GM12878 (cell line): ENCODE measurements around the gene SNTA1. TPM values are rescaled to one million over a fixed set of nuclear protein-coding genes. Genes with fewer than 3 reads are reported as not detected.

Experiments used
- ATAC-seq: fragments of 200-7000 bp; cut with Tn5 transposase; 3 replicates; pipeline ENCODE4 v1.9.1; 2020; ENCODE audit warnings: mild to moderate bottlenecking, moderate library complexity
- BruUV-seq: library from RNA; stranded (reverse); fragments of 400-500 nt; replicated peaks from 2 replicates; lab custom pipeline; 2021; lab: Mats Ljungman, UMichigan
- CTCF ChIA-PET: fragments of 300-600 bp; sonication (Branson Sonifier 250); formaldehyde crosslinking; extraction: SDS; loops from one replicate; lab custom pipeline; 2021; ENCODE audit warnings: inconsistent platforms; lab: Yijun Ruan, JAX
- POLR2A ChIA-PET: fragments of 350-600 bp; formaldehyde crosslinking; extraction: SDS; loops from one replicate; lab custom pipeline; 2021; ENCODE audit warnings: inconsistent platforms; lab: Charles Lee
- RAD21 ChIA-PET: fragments of 300-600 bp; sonication (Branson Sonifier 250); formaldehyde crosslinking; loops from one replicate; lab custom pipeline; 2023; ENCODE audit warnings: antibody characterized with exemption; ENCODE audit not compliant: unreplicated experiment; lab: Charles Lee
- SMC1A ChIA-PET: fragments of 300-600 bp; sonication (Branson Sonifier 250); formaldehyde crosslinking; loops from one replicate; lab custom pipeline; 2023; ENCODE audit not compliant: unreplicated experiment, uncharacterized antibody; lab: Charles Lee
- DNase-seq: peaks from one replicate; pipeline ENCODE4 v3.0.0-alpha.2; 2011; ENCODE audit warnings: low read depth, low spot score
- FAIRE-seq: peaks from 3 replicates; lab custom pipeline; 2011; peaks lifted over from hg19 to GRCh38; lab: Jason Lieb, UNC
- H2AFZ ChIP-seq: 2 replicates; pipeline ENCODE4 v1.6.0; 2011; ENCODE audit warnings: low read depth, low read length, control low read depth; ENCODE audit not compliant: control insufficient read depth
- H3K27ac ChIP-seq: 2 replicates; pipeline ENCODE4 v1.5.1; 2011; ENCODE audit warnings: control low read depth; ENCODE audit not compliant: control insufficient read depth, insufficient read depth
- H3K27me3 ChIP-seq, 2 experiments: replicated peaks in 1 of 2; 2 replicates each; pipeline versions ENCODE4 v1.6.0 to v1.6.1; 2011; ENCODE audit warnings: low read length in 1 of 2; ENCODE audit not compliant: control insufficient read depth in 2 of 2, insufficient read depth in 2 of 2
- H3K36me3 ChIP-seq, 2 experiments: 2 replicates each; pipeline ENCODE4 v1.5.1; 2011; ENCODE audit warnings: low read length in 1 of 2; ENCODE audit not compliant: control insufficient read depth in 2 of 2, insufficient read depth in 2 of 2
- H3K4me1 ChIP-seq: 2 replicates; pipeline ENCODE4 v1.6.1; 2011; ENCODE audit warnings: mild to moderate bottlenecking, low read length, moderate library complexity, mixed read lengths; ENCODE audit not compliant: control insufficient read depth, insufficient read depth
- H3K4me2 ChIP-seq: 2 replicates; pipeline ENCODE4 v1.6.0; 2011; ENCODE audit warnings: control low read depth; ENCODE audit not compliant: control insufficient read depth, insufficient read depth
- H3K4me3 ChIP-seq: fragments of 200-600 bp; sonication (generic); 2 replicates; pipeline ENCODE4 v1.5.1; 2016
- H3K79me2 ChIP-seq: 2 replicates; pipeline ENCODE4 v1.6.0; 2011; ENCODE audit warnings: low read length; ENCODE audit not compliant: control insufficient read depth, insufficient read depth
- H3K9ac ChIP-seq: 2 replicates; pipeline ENCODE4 v1.8.0; 2011; ENCODE audit warnings: low read length, control low read depth, mixed read lengths; ENCODE audit not compliant: control insufficient read depth, insufficient read depth
- H3K9me3 ChIP-seq: replicated peaks from 3 replicates; pipeline ENCODE4 v1.5.1; 2011; ENCODE audit warnings: mild to moderate bottlenecking, low read length; ENCODE audit not compliant: control insufficient read depth, insufficient read depth
- H4K20me1 ChIP-seq: 2 replicates; pipeline ENCODE4 v1.6.0; 2011; ENCODE audit not compliant: control insufficient read depth, insufficient read depth
- BCL11A ChIP-seq: IDR thresholded peaks from 2 replicates; pipeline ENCODE4 v1.6.1; 2011; ENCODE audit warnings: low read depth, low read length
- BMI1 ChIP-seq: fragments of 450-650 bp; IDR thresholded peaks from 2 replicates; pipeline ENCODE4 v1.6.1; 2016; ENCODE audit warnings: mild to moderate bottlenecking, moderate library complexity, borderline replicate concordance
- BRCA1 ChIP-seq: IDR thresholded peaks from 2 replicates; pipeline ENCODE4 v1.6.1; 2011; ENCODE audit warnings: low read depth, low read length, improper control_type of control experiment
- CEBPB ChIP-seq, 2 experiments: fragments of 150-350 bp in 1 of 2; IDR thresholded peaks; 2 replicates each; pipeline ENCODE4 v1.6.1; 2012 to 2014; ENCODE audit warnings: low read depth in 2 of 2, low read length in 2 of 2, borderline replicate concordance in 1 of 2, inconsistent platforms in 1 of 2
- ESRRA ChIP-seq: IDR thresholded peaks from 2 replicates; pipeline ENCODE4 v1.6.1; 2012; ENCODE audit warnings: mild to moderate bottlenecking, low read length, improper control_type of control experiment
- GABPA ChIP-seq: IDR thresholded peaks from 2 replicates; pipeline ENCODE4 v1.6.1; 2014; ENCODE audit warnings: antibody characterized with exemption, low read depth, mild to moderate bottlenecking, inconsistent platforms
- JUNB ChIP-seq: IDR thresholded peaks from 2 replicates; pipeline ENCODE4 v1.6.1; 2016; ENCODE audit warnings: antibody characterized with exemption, mild to moderate bottlenecking
- NR2F1 ChIP-seq: fragments of 450-650 bp; conservative IDR thresholded peaks from 2 replicates; pipeline ENCODE4 v1.6.1; 2017; ENCODE audit warnings: mild to moderate bottlenecking
- PML ChIP-seq: IDR thresholded peaks from 2 replicates; pipeline ENCODE4 v1.6.1; 2012; ENCODE audit warnings: low read length, inconsistent platforms
- POLR2A ChIP-seq: IDR thresholded peaks from 2 replicates; pipeline ENCODE4 v1.6.1; 2011; ENCODE audit warnings: low read depth, mild to moderate bottlenecking, low read length
- SMARCA5 ChIP-seq: fragments of 450-650 bp; IDR thresholded peaks from 2 replicates; pipeline ENCODE4 v1.6.1; 2017; ENCODE audit warnings: mild to moderate bottlenecking
- YBX1 ChIP-seq: fragments of 450-650 bp; IDR thresholded peaks from 2 replicates; pipeline ENCODE4 v1.6.1; 2016; ENCODE audit warnings: antibody characterized with exemption
- ZNF384 ChIP-seq: IDR thresholded peaks from 2 replicates; pipeline ENCODE4 v1.6.1; 2012; ENCODE audit warnings: low read depth, mild to moderate bottlenecking, low read length, improper control_type of control experiment, borderline replicate concordance
- WGBS: methylation state at CpG from one replicate; pipeline ENCODE4 v1.1.6; 2016; ENCODE audit warnings: low lambda C conversion rate; ENCODE audit not compliant: insufficient replicate concordance, insufficient coverage; ENCODE audit errors: missing lambda C conversion rate; 5-methylcytosine and 5-hydroxymethylcytosine counted together
- in situ Hi-C: fragments of 300-500 bp; cut with MboI; formaldehyde crosslinking; loops from 9 replicates; pipeline ENCODE4 v1.14.3; 2018; ENCODE audit warnings: mixed read lengths
- intact Hi-C: fragments of 100-400 bp; cut with micrococcal nuclease; formaldehyde crosslinking; loops from one replicate; pipeline ENCODE4 v1.14.2; 2022; ENCODE audit not compliant: unreplicated experiment
- polyA plus RNA-seq, 11 experiments: library from polyadenylated mRNA; depleted of rRNA in 4 of 11; unstranded in 6 of 11; stranded (reverse) in 5 of 11; fragments of >200 nt; fragmentation: Nextera tagmentation in 4 of 11; fragmentation: Illumina TruSeq in 1 of 11; extraction: Ambion mirVana in 4 of 11; extraction: Trizol in 1 of 11; gene quantifications; 1 replicate in 1 of 11; 2 replicates in 10 of 11; pipeline versions ENCODE4 v1.2.1 to v1.2.3, GENCODE V29; 2011 to 2016; ENCODE audit warnings: inconsistent platforms in 2 of 11, missing spikeins in 2 of 11, low read depth in 1 of 11
- total RNA-seq, 4 experiments: library from RNA; depleted of rRNA in 3 of 4; stranded (reverse); fragments of >200 nt in 3 of 4; fragmentation: Illumina TruSeq in 1 of 4; extraction: Trizol in 1 of 4; gene quantifications; 2 replicates each; pipeline versions ENCODE4 v1.2.1 to v1.2.3, GENCODE V29; 2013 to 2021
- TF ChIP-seq, protein P1 (sequence below): IDR thresholded peaks from 2 replicates; pipeline ENCODE4 v1.6.1; 2012; ENCODE audit warnings: low read depth, low read length, improper control_type of control experiment
- TF ChIP-seq, protein P2 (sequence below): IDR thresholded peaks from 2 replicates; pipeline ENCODE4 v1.6.1; 2012; ENCODE audit warnings: improper control_type of control experiment, low read depth, low read length; ENCODE audit not compliant: insufficient replicate concordance

The SNTA1 gene
- total and polyA plus RNA-seq, 10 of the 15 experiments (the other 5 are each of a cell fraction or from before 2014, with no cell fraction given) = 0.26 to 5.1 (median 1.8) TPM

DNA sequence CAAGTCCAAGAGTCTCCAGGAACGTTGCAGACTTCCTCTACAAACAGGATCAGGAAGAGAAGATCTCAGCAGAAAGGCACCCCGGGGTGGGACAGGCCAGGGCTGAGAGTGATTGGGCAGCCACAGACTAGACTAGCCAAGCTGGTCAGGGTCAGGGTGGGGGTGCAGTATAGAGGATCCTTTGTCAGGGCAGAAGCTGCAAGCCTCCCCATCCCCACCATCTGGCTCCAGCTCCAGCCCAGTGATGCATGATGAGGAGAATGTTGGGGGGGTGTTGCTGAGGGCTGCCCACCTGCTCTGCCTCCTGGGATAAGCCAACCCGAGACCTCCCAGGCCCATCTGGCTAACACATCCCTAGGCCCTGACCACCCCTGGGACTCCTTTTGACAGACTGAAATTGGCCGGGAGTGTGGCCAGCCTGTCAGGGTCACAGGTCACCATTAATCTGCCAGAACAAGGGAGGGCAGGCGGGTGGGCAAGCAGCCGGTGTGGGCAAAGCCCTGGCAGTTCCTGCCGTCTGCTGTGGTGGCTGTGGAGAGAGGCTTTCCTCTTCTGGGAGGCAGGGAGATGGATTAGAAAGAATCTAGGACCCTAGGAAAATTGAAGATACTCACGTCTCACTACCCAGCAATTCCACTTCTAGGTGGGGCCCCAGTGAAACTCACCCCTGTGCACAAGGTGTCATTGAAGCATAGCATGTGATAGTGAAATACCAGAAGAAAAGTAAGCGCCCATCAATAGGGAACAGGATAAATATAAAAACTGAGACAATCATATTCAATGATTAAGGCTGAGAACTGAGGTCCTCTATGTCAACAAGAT is 22.1 kb upstream of the SNTA1 start:
- 36% methylated on average over 9 of the region's 9 CpGs for WGBS
- H3K9me3 ChIP-seq = no peaks in the 10 kb centered on the region
- FAIRE-seq = no peak
- no peaks in the 10 kb centered on the region for H3K36me3 ChIP-seq
- H3K4me3 ChIP-seq = no peak overlapping the region
- no TSS peak for BruUV-seq
- TF ChIP-seq, protein P1, sequence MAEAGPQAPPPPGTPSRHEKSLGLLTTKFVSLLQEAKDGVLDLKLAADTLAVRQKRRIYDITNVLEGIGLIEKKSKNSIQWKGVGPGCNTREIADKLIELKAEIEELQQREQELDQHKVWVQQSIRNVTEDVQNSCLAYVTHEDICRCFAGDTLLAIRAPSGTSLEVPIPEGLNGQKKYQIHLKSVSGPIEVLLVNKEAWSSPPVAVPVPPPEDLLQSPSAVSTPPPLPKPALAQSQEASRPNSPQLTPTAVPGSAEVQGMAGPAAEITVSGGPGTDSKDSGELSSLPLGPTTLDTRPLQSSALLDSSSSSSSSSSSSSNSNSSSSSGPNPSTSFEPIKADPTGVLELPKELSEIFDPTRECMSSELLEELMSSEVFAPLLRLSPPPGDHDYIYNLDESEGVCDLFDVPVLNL = no peak
- TF ChIP-seq CEBPB (IDR thresholded peaks at IDR 0.05; ENCODE audit: borderline replicate concordance in 1 of 2, low read depth in 2 of 2, low read length in 2 of 2) = no peak
- TF ChIP-seq SMARCA5 = no peak
- TF ChIP-seq GABPA = no peak
- no peak for TF ChIP-seq ESRRA
- no peak for TF ChIP-seq JUNB
- TF ChIP-seq BRCA1 = no peak
- no peak for TF ChIP-seq NR2F1
- no peak for TF ChIP-seq ZNF384
- no peak for TF ChIP-seq POLR2A
- no peak for TF ChIP-seq PML
- no peak for TF ChIP-seq BMI1
- TF ChIP-seq, protein P2, sequence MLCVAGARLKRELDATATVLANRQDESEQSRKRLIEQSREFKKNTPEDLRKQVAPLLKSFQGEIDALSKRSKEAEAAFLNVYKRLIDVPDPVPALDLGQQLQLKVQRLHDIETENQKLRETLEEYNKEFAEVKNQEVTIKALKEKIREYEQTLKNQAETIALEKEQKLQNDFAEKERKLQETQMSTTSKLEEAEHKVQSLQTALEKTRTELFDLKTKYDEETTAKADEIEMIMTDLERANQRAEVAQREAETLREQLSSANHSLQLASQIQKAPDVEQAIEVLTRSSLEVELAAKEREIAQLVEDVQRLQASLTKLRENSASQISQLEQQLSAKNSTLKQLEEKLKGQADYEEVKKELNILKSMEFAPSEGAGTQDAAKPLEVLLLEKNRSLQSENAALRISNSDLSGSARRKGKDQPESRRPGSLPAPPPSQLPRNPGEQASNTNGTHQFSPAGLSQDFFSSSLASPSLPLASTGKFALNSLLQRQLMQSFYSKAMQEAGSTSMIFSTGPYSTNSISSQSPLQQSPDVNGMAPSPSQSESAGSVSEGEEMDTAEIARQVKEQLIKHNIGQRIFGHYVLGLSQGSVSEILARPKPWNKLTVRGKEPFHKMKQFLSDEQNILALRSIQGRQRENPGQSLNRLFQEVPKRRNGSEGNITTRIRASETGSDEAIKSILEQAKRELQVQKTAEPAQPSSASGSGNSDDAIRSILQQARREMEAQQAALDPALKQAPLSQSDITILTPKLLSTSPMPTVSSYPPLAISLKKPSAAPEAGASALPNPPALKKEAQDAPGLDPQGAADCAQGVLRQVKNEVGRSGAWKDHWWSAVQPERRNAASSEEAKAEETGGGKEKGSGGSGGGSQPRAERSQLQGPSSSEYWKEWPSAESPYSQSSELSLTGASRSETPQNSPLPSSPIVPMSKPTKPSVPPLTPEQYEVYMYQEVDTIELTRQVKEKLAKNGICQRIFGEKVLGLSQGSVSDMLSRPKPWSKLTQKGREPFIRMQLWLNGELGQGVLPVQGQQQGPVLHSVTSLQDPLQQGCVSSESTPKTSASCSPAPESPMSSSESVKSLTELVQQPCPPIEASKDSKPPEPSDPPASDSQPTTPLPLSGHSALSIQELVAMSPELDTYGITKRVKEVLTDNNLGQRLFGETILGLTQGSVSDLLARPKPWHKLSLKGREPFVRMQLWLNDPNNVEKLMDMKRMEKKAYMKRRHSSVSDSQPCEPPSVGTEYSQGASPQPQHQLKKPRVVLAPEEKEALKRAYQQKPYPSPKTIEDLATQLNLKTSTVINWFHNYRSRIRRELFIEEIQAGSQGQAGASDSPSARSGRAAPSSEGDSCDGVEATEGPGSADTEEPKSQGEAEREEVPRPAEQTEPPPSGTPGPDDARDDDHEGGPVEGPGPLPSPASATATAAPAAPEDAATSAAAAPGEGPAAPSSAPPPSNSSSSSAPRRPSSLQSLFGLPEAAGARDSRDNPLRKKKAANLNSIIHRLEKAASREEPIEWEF = no peak
- no peak for TF ChIP-seq YBX1
- no peak for TF ChIP-seq BCL11A
- RAD21 ChIA-PET = interaction anchor here (0.7 to 1.1 kb wide), 2 partner anchors 201 kb away, joined by 3 read pairs; partner anchors contain the start of gene ACTL10
- 0 out of 2 replicates have a peak, but pooled peaks cover 4% of the 10 kb centered on the region for H3K4me1 ChIP-seq
- CTCF ChIA-PET = interaction anchor here (0.9 to 1.3 kb wide), 3 partner anchors 10 to 202 kb away, joined by 3 read pairs; partner anchors contain the start of gene CBFA2T2
- ATAC-seq = no peak
- no peak overlapping the region for H3K9ac ChIP-seq
- in situ Hi-C loops = no loop called here
- DNase-seq = no peak
- no peak overlapping the region for H3K27ac ChIP-seq
- H3K27me3 ChIP-seq = no peaks in the 10 kb centered on the region
- POLR2A ChIA-PET = interaction anchor here (0.6 kb wide), 2 partner anchors 22 to 88 kb away, joined by 3 to 4 read pairs; no protein-coding TSS in a partner anchor
- no peak overlapping the region for H2AFZ ChIP-seq
- no peak overlapping the region for H3K4me2 ChIP-seq
- no peaks in the 10 kb centered on the region for H3K79me2 ChIP-seq
- H4K20me1 ChIP-seq = no peaks in the 10 kb centered on the region
- intact Hi-C loops = no loop called here
- SMC1A ChIA-PET = interaction anchor here (0.6 kb wide), 1 partner anchor 142 kb away, joined by 4 read pairs; no protein-coding TSS in a partner anchor
